ENCODE measurements around the gene KIF21B. TPM values are rescaled to one million over a fixed set of nuclear protein-coding genes. Genes with fewer than 3 reads are reported as not detected.

Gene KIF21B
- total and polyA plus RNA-seq, 9 of the 15 experiments (the other 6 are each of a cell fraction or from before 2014, with no cell fraction given): 0.46 to 13.4 (median 5.9) TPM

DNA sequence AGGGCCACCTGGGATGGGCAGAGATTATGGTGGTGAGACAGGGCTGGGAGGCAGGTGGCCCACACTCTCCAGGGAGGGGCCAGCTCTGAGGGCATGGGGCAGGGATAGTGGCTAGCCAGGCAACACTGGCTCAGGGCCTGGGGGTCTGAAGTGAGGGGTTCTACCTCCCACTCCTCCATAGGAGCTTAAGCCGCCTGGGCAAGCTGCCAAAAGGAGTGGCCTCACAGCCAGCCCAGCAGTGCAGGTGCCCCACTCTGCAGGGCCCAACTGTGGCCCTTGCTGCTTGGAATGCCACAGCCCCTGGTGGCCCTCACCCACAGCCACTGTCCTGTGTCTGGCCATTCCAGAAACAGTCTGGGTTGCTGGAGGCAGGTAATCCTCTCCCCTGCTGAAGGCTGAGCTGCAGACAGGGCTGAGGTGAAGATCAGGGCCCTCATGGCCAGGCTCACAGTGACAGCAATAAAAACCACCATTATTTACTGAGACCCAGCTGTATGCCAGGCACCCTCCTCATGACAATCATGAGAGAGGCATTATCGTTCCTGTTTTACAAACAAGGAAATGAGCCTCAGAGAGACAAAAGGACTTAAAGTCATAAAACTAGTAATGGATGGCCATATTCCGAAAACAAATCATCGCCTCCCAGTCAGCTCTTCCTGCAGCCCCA lies 31.0 kb downstream of the KIF21B start:
- POLR2A ChIA-PET: interaction anchor here (0.6 to 0.7 kb wide), 2 partner anchors 17 to 471 kb away, joined by 3 to 4 read pairs; no protein-coding TSS in a partner anchor
- 41% methylated on average over 4 of the region's 4 CpGs for WGBS (ENCODE audit: insufficient coverage, low coverage, missing lambda C conversion rate)
- in situ Hi-C loops (cut with MboI): no loop called here
- Histone ChIP-seq H3K27ac (ENCODE audit: extremely low read depth, low read depth, low read length) (no peak overlapping the region), H3K4me1 (replicated peaks in 1 of 2; ENCODE audit: control insufficient read depth in 2 of 2, insufficient read depth in 2 of 2, low read length in 2 of 2) (peaks cover 0 to 10% of the 10 kb centered on the region in 2 experiments; a peak in 1 of 5 replicates), H3K9ac (ENCODE audit: insufficient read depth in 1 of 2, low read depth in 2 of 2, low read length in 2 of 2) (0 out of 4 replicates have a peak overlapping the region, but pooled peaks of 1 of the 2 experiments have one; percentile 43), H3K4me2 (ENCODE audit: insufficient read depth, low read length) (no peak overlapping the region), H3K79me2 (ENCODE audit: control insufficient read depth, insufficient read depth, low read length) (no peaks in the 10 kb centered on the region), H3K4me3 (no peak overlapping the region), H4K20me1 (replicated peaks; ENCODE audit: control insufficient read depth, insufficient read depth, low read length) (0 out of 2 replicates have a peak, but pooled peaks cover 7% of the 10 kb centered on the region), H3K27me3 (ENCODE audit: control insufficient read depth in 2 of 2, insufficient read depth in 2 of 2, low read length in 2 of 2) (no peaks in the 10 kb centered on the region), H2AFZ (ENCODE audit: low read depth, low read length) (no peak overlapping the region), H3K9me1 (ENCODE audit: control insufficient read depth, insufficient read depth, low read length) (no peaks in the 10 kb centered on the region), H3K36me3 (ENCODE audit: control insufficient read depth, insufficient read depth, low read length) (peaks cover 2% of the 10 kb centered on the region; the same call in 1 of the 3 replicates), H3K9me3 (replicated peaks; ENCODE audit: control insufficient read depth, insufficient read depth, low read depth, low read length) (no peaks in the 10 kb centered on the region)
- TF ChIP-seq NFIC (IDR thresholded peaks at IDR 0.05) (peak; percentile 65), KAT8 (IDR thresholded peaks at IDR 0.05; ENCODE audit: low read depth) (no peak), TEAD4 (IDR thresholded peaks at IDR 0.05; ENCODE audit: low read length) (no peak), TEAD4 (CRISPR knock-in tag; IDR thresholded peaks at IDR 0.05; ENCODE audit: borderline replicate concordance) (no peak), BACH1 (tag; IDR thresholded peaks at IDR 0.05) (no peak), ZKSCAN1 (IDR thresholded peaks at IDR 0.05; ENCODE audit: low read depth, low read length) (no peak), POLR2G (IDR thresholded peaks at IDR 0.05; ENCODE audit: low read depth, low read length) (peak; percentile 21; the same call in 1 of the 2 replicates), EP400 (IDR thresholded peaks at IDR 0.05) (no peak), STAT5B (CRISPR knock-in tag; IDR thresholded peaks at IDR 0.05) (no peak), NUFIP1 (IDR thresholded peaks at IDR 0.05; ENCODE audit: partially characterized antibody) (no peak), NFE2L1 (tag; IDR thresholded peaks at IDR 0.05; ENCODE audit: borderline replicate concordance, low read depth) (no peak), MED1 (CRISPR knock-in tag; IDR thresholded peaks at IDR 0.05; ENCODE audit: borderline replicate concordance) (no peak), MCM3 (IDR thresholded peaks at IDR 0.05) (no peak)
- TF ChIP-seq, protein P1, sequence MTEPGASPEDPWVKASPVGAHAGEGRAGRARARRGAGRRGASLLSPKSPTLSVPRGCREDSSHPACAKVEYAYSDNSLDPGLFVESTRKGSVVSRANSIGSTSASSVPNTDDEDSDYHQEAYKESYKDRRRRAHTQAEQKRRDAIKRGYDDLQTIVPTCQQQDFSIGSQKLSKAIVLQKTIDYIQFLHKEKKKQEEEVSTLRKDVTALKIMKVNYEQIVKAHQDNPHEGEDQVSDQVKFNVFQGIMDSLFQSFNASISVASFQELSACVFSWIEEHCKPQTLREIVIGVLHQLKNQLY (CRISPR knock-in tag; conservative IDR thresholded peaks at IDR 0.05): no peak
- TF ChIP-seq, protein P2, sequence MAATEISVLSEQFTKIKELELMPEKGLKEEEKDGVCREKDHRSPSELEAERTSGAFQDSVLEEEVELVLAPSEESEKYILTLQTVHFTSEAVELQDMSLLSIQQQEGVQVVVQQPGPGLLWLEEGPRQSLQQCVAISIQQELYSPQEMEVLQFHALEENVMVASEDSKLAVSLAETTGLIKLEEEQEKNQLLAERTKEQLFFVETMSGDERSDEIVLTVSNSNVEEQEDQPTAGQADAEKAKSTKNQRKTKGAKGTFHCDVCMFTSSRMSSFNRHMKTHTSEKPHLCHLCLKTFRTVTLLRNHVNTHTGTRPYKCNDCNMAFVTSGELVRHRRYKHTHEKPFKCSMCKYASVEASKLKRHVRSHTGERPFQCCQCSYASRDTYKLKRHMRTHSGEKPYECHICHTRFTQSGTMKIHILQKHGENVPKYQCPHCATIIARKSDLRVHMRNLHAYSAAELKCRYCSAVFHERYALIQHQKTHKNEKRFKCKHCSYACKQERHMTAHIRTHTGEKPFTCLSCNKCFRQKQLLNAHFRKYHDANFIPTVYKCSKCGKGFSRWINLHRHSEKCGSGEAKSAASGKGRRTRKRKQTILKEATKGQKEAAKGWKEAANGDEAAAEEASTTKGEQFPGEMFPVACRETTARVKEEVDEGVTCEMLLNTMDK (IDR thresholded peaks at IDR 0.05; ENCODE audit: borderline replicate concordance, insufficient read depth, low read depth, low read length, poor library complexity, severe bottlenecking): no peak
- TF ChIP-seq, protein P3, sequence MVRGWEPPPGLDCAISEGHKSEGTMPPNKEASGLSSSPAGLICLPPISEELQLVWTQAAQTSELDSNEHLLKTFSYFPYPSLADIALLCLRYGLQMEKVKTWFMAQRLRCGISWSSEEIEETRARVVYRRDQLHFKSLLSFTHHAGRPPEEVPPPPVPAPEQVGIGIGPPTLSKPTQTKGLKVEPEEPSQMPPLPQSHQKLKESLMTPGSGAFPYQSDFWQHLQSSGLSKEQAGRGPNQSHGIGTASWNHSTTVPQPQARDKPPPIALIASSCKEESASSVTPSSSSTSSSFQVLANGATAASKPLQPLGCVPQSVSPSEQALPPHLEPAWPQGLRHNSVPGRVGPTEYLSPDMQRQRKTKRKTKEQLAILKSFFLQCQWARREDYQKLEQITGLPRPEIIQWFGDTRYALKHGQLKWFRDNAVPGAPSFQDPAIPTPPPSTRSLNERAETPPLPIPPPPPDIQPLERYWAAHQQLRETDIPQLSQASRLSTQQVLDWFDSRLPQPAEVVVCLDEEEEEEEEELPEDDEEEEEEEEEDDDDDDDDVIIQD (CRISPR knock-in tag; IDR thresholded peaks at IDR 0.05): no peak
- no peak; the same call in 2 of the 3 replicates for ATAC-seq
- intact Hi-C loops (cut with micrococcal nuclease): no loop called here
- BruUV-seq (replicated peaks): no TSS peak
- CTCF ChIA-PET (ENCODE audit: low intra/inter-chr PET ratio): no interaction called here
- no peak for FAIRE-seq
- DNase-seq (ENCODE audit: extremely low read depth in 1 of 4, low spot score in 3 of 4): no peak
